Hepatocyte (in vitro differentiated cells): ENCODE results near the gene MFAP2. TPM values are rescaled to one million over a fixed set of nuclear protein-coding genes. Genes with fewer than 3 reads are reported as not detected.

Experiments used
- DNase-seq: peaks from one replicate; pipeline ENCODE4 v3.0.0-alpha.2; 2016; ENCODE audit warnings: low spot score
- H2AFZ ChIP-seq: fragments of 200-600 bp; sonication (generic); 2 replicates; pipeline ENCODE4 v1.6.0; 2016; ENCODE audit warnings: antibody characterized with exemption, mild to moderate bottlenecking
- H3K27ac ChIP-seq: fragments of 200-600 bp; sonication (generic); 2 replicates; pipeline ENCODE4 v1.5.1; 2016; ENCODE audit warnings: mild to moderate bottlenecking
- H3K27me3 ChIP-seq: fragments of 200-600 bp; sonication (generic); 2 replicates; pipeline ENCODE4 v1.6.1; 2016
- H3K36me3 ChIP-seq: fragments of 200-600 bp; sonication (generic); replicated peaks from 2 replicates; pipeline ENCODE4 v1.5.1; 2016; ENCODE audit warnings: low read depth; ENCODE audit not compliant: insufficient read depth
- H3K4me1 ChIP-seq: fragments of 200-600 bp; sonication (generic); 2 replicates; pipeline ENCODE4 v1.5.1; 2016; ENCODE audit warnings: mild to moderate bottlenecking, moderate library complexity; ENCODE audit not compliant: insufficient read depth
- H3K4me2 ChIP-seq: fragments of 200-600 bp; sonication (generic); 2 replicates; pipeline ENCODE4 v1.6.0; 2016
- H3K4me3 ChIP-seq: fragments of 200-600 bp; sonication (generic); 2 replicates; pipeline ENCODE4 v1.5.1; 2016; ENCODE audit warnings: mild to moderate bottlenecking
- H3K79me2 ChIP-seq: fragments of 200-600 bp; sonication (generic); 2 replicates; pipeline ENCODE4 v1.6.0; 2017; ENCODE audit warnings: mild to moderate bottlenecking
- H3K9me2 ChIP-seq: fragments of 200-600 bp; sonication (generic); replicated peaks from 2 replicates; pipeline ENCODE4 v1.6.0; 2017; ENCODE audit warnings: mild to moderate bottlenecking; ENCODE audit not compliant: insufficient read depth
- H3K9me3 ChIP-seq: fragments of 200-600 bp; sonication (generic); 2 replicates; pipeline ENCODE4 v1.5.1; 2016; ENCODE audit warnings: low read depth, mild to moderate bottlenecking
- H4K20me1 ChIP-seq: fragments of 200-600 bp; sonication (generic); 2 replicates; pipeline ENCODE4 v1.6.0; 2016; ENCODE audit warnings: mild to moderate bottlenecking; ENCODE audit not compliant: insufficient read depth, poor library complexity, severe bottlenecking
- EZH2 ChIP-seq: fragments of 200-600 bp; sonication (generic); IDR thresholded peaks from 2 replicates; pipeline ENCODE4 v1.6.1; 2016; ENCODE audit warnings: antibody characterized with exemption, mild to moderate bottlenecking, borderline replicate concordance
- EZH2phosphoT487 ChIP-seq: fragments of 200-600 bp; sonication (generic); IDR thresholded peaks from one replicate; pipeline ENCODE4 v1.6.1; 2018; ENCODE audit warnings: antibody characterized with exemption, mild to moderate bottlenecking, low read depth, moderate library complexity; ENCODE audit not compliant: unreplicated experiment, severe bottlenecking
- WGBS: methylation state at CpG from one replicate; pipeline ENCODE4 v1.1.6; 2016; ENCODE audit warnings: low lambda C conversion rate; ENCODE audit errors: missing lambda C conversion rate; 5-methylcytosine and 5-hydroxymethylcytosine counted together
- polyA plus RNA-seq: library from polyadenylated mRNA; unstranded; fragments of >200 nt; fragmentation: Nextera tagmentation; extraction: Ambion mirVana; gene quantifications from 2 replicates; pipeline ENCODE4 v1.2.1, GENCODE V29; 2016
- total RNA-seq: library from RNA; depleted of rRNA; stranded (reverse); fragments of >200 nt; gene quantifications from 2 replicates; pipeline ENCODE4 v1.2.3, GENCODE V29; 2014
- TF ChIP-seq, protein P1 (sequence below): fragments of 200-600 bp; sonication (generic); IDR thresholded peaks from 2 replicates; pipeline ENCODE4 v1.5.1; 2016; ENCODE audit warnings: antibody characterized with exemption, mild to moderate bottlenecking; ENCODE audit not compliant: poor library complexity

MFAP2 gene
- total and polyA plus RNA-seq, 2 experiments from 2014 or later: 172 to 551 TPM

GRCh38 chr1:16960560-16961296, 19.7 kb downstream of the MFAP2 start:
- Histone ChIP-seq H3K4me1 (peaks cover 5% of the 10 kb centered on the region), H3K4me2 (peak overlapping the region; percentile 71), H3K9me2 (no peaks in the 10 kb centered on the region), H3K27ac (peak overlapping the region; percentile 21), H3K9me3 (no peaks in the 10 kb centered on the region), H3K4me3 (no peak overlapping the region), H2AFZ (peak overlapping the region; percentile 57), H3K36me3 (no peaks in the 10 kb centered on the region), H4K20me1 (no peaks in the 10 kb centered on the region), H3K27me3 (no peaks in the 10 kb centered on the region), H3K79me2 (no peaks in the 10 kb centered on the region)
- peak; percentile 94 for DNase-seq
- WGBS: 12% methylated on average over 37 of the region's 57 CpGs
- TF ChIP-seq, protein P1, sequence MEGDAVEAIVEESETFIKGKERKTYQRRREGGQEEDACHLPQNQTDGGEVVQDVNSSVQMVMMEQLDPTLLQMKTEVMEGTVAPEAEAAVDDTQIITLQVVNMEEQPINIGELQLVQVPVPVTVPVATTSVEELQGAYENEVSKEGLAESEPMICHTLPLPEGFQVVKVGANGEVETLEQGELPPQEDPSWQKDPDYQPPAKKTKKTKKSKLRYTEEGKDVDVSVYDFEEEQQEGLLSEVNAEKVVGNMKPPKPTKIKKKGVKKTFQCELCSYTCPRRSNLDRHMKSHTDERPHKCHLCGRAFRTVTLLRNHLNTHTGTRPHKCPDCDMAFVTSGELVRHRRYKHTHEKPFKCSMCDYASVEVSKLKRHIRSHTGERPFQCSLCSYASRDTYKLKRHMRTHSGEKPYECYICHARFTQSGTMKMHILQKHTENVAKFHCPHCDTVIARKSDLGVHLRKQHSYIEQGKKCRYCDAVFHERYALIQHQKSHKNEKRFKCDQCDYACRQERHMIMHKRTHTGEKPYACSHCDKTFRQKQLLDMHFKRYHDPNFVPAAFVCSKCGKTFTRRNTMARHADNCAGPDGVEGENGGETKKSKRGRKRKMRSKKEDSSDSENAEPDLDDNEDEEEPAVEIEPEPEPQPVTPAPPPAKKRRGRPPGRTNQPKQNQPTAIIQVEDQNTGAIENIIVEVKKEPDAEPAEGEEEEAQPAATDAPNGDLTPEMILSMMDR: peak; percentile 67
- TF ChIP-seq EZH2: no peak

GRCh38 chr1:16958475-16958874, 21.9 kb downstream of the MFAP2 start:
- no peak overlapping the region for H3K4me3 ChIP-seq
- no peaks in the 10 kb centered on the region for H3K9me2 ChIP-seq
- H3K27me3 ChIP-seq: no peaks in the 10 kb centered on the region
- no peaks in the 10 kb centered on the region for H3K79me2 ChIP-seq
- DNase-seq: no peak
- H4K20me1 ChIP-seq: no peaks in the 10 kb centered on the region
- H3K27ac ChIP-seq: no peak overlapping the region
- no peaks in the 10 kb centered on the region for H3K36me3 ChIP-seq
- no peak overlapping the region for H2AFZ ChIP-seq
- H3K4me2 ChIP-seq: no peak overlapping the region
- H3K4me1 ChIP-seq: peaks cover 5% of the 10 kb centered on the region
- WGBS: 91% methylated on average over 12 of the region's 12 CpGs
- TF ChIP-seq EZH2: no peak
- no peak for TF ChIP-seq EZH2phosphoT487
- TF ChIP-seq, protein P1: no peak
- no peaks in the 10 kb centered on the region for H3K9me3 ChIP-seq

- Histone ChIP-seq H3K27me3 (no peaks in the 10 kb centered on the region), H3K27ac (no peak overlapping the region), H3K9me2 (no peaks in the 10 kb centered on the region), H3K36me3 (no peaks in the 10 kb centered on the region), H3K79me2 (no peaks in the 10 kb centered on the region), H4K20me1 (no peaks in the 10 kb centered on the region), H3K4me2 (no peak overlapping the region), H3K4me3 (no peak overlapping the region), H2AFZ (no peak overlapping the region), H3K9me3 (no peaks in the 10 kb centered on the region), H3K4me1 (peaks cover 5% of the 10 kb centered on the region)
- no peak for DNase-seq
- whole genome bisulfite sequencing: 96% methylated on average over 8 of the region's 8 CpGs
- TF ChIP-seq EZH2 (no peak), EZH2phosphoT487 (no peak)
- TF ChIP-seq, protein P1: no peak
Measured at GRCh38 chr1:16957731-16958130, 22.7 kb downstream of the MFAP2 start.
